OCI-M2 (cell line): ENCODE measurements around the gene FGR.

Experiments
- DNase-seq: peaks from one replicate; lab custom pipeline; 2025; ENCODE audit not compliant: unreplicated experiment; lab: John Stamatoyannopoulos, UW

Gene FGR

DNA sequence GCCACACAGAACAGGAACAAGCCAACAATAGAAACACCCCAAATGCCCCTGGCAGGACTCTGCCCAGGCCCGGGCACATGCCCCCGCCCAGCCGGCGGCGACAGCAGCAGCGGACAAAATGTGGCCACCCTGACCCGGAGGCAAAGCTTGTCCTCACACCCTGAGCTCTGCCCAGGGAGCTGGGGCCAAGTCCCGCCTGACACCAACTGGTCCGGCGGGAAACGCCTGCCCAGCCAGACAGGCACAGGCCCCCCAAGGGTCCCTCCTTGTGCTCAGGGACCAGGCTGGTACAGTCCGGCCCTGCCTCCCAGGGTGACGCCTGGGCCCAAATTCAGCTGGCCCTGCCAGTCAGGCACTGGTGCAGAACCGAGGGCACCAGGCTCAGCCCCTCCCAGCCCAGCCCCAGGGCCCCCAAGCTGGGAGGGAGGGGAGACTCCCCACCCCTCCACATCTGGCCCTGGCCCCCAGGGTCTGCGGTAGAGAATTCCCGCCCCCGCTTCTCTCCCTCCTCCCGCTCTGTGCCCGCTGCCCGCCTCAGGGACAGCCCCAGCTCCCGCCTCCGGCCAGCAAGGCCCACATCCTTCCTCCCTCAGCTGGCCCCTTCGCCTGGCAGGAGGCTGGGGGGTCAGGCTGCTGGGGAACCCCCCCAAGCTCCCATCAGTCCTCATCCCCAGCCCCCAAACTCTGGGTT, 33.1 kb downstream of the FGR start:
- DNase-seq, result no peak

DNA sequence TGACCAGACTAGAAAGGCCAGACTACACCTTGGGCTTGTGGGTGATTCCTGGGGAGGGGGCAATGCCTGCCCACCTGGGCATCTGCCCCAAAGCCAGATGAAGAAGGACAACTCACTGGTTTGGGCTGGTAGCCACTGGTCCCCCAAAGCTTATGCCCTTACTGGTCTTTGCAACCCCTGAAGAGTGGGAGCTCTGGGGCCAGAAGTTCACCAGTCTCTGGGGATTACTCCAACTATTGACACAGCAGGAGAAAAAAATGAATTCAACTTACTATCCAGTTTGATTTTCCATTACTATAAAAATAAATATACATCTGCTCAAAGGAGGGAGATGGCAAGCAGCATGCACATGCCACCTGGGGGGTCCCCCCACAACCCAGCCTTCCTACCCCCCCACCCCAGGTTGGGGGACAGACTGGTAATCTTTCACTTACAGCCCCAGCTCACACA, 33.6 kb downstream of the FGR start:
- no peak for DNase-seq

DNA sequence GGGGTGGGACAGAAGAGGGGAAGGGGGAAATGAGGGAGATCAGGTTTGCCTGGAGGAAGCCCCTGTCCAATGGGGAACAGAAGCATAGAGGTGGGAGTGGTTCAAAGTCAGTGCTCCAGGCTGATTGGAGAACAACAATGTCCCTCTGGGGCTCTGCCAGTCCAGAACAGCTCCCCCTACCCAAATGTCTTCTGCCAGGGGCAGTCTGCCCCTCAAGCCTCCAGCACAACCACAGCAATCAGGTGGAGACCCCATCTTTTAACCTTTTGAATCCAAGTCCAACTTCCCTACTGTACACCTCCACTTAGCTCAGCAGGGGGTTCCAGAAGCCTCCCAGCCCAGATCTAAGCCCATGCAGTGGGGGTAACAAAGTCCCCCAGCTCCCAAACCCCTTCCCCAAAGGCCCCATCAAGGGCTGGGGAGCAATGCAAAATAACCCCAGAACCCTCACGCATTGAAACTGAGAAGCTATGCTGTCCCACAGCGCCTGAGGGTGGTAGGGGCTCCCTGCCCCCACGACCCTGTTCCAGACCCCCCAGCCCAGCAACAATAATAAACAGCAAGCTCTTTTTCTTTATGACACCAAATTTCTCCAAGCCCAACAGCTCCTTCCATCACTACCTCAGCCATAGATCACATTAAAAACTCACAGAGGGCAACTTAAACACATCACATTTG, 34.3 kb downstream of the FGR start:
- DNase-seq, result no peak

DNA sequence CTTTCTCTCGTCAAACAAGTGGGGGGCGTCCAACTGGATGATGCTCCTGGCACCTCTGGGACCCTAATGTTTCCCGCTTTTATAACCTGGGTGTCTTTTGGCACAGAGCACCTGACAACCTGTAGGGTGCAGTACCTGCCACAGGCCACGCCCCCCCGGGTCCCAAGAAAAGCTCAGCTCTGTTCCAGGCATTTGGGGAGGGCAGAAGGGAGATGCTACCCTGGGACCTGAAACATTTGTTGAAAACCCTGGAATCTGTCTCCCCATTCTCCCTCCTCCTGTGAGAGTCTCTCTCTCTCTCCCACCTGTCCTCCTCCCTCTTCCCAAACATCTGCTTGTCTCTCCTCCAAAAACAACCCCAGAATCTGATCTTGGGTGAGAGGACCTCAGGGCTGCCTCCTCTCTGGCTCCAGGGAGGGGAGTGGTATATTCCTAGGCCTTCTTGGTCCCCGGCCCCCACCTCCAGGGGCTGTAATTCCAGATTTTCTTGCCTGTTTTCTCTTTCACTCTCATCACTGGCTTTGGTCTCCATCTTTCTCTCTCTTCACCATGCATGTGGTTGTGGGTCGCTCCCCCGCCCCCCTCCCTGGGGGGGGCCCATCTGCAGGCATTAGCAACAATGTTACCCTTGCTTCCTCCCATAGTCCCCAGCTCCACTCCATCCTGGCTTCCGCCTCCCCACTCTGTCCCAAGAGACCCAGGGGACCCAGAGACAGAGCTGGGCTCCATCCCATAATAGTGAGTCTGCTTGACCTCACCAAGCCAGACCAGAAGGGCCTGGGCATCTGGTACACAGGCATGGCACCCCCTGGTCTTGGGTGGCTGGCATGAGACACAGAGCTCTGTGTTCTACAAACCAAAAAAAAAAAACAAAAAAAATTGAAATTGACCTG, 35.1 kb downstream of the FGR start:
- no peak for DNase-seq

DNA sequence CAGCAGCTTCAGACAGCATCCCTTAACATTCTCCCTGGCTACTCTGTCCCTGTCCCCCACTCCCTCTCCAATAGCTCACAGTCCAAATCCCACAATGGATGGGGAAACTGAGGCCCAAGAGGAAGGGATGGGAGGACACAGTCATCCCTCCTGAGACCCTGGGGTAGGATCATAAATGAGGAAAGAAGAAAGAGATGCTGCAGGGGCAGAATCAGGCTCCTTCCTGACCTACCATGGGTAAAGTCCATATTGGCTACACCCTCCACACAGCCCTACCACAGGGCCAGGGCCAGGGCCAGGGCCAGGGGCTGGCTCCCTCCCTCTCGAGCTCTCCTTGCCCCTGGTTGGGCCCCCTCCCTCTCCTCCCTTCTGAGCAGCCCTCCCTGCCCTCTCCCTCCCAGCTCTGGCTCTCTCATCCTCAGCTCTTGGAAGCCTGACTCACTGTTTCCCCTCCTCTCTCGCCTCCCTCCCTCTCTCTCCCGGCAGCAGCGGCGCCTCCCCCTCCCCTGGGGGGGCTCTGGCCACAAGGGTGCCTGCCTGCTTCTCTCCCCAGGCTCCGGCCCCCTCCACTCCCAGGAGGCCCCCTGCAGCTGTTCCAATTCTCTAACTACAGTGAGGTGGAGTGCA, 36.0 kb downstream of the FGR start:
- DNase-seq, result no peak

DNA sequence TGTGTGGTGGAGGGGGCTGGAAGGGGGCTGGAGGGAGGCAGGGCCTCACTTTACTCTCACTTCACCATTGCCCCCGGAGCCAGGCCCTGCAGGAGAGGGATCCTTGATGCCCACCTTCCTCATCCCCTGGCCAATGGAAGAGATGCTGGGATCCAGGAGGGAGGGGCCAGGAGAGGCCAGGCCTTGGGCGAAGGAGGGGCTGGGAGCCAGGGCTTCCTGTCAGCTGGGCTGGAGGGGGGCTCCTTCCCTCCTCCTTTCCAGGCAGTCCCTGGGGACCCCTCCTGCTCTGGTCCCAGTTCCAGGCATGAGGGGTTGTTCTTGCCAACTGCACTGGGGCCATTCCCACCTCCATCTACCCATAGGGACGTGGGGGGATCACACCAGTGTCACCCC, 36.7 kb downstream of the FGR start:
- no peak for DNase-seq

DNA sequence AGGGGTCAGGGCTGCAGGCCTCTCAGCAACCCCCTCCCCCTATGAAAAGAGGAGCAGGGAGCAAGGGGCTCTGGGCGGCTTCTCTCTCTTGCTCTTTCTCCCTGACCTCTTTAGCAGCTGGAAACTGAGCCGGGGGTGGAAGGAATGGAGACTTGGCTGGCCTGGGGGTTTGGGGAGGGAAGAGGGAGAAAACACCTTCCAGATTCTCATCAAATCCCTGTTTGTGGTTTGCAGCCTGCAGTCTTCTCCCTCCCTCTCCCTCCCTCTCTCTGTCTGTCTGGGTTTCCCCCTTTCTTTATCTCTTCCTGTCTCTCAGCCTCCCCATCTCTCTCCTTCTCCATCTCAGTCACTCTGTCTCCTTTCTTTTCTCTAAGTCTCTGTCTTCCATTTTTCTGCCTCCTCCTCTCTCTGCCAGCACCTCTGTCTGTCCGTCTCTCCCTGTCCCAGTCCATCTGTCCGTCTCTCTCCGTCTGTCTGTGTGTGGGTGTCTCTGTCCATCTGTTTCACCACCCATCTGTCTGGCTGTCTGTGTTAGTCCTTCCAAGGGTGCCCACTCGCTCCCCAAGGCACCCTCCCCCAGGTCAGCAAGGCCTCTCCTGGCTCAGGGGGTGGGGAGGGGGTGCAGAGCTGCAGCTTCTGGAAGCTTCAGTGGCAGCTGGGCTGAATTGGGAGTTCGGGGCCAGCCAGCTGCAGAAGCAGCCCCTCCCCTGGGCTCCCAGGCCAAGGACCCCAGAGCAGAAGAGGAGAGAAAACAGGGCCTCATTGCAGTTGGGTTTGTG, 37.3 kb downstream of the FGR start:
- no peak for DNase-seq

DNA sequence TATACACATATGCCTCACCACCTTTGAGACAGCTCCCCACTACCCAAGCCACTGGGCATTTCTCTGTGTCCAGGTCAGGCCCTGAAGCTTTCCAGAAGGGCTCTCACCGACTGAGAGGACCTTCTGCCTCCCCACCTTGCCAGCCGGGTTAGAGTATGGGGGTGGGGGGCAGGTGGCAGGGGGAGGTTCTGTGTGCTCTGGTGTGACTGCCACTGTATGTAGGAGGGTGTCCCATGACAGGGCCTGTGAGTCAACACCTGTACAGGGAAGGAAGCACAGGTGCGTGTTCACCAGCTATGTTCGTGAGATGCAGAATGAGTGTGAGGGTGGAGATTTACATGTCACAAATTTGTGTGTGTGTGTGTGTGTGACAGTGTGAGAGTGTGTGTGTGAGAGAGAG, 38.0 kb downstream of the FGR start:
- no peak for DNase-seq

DNA sequence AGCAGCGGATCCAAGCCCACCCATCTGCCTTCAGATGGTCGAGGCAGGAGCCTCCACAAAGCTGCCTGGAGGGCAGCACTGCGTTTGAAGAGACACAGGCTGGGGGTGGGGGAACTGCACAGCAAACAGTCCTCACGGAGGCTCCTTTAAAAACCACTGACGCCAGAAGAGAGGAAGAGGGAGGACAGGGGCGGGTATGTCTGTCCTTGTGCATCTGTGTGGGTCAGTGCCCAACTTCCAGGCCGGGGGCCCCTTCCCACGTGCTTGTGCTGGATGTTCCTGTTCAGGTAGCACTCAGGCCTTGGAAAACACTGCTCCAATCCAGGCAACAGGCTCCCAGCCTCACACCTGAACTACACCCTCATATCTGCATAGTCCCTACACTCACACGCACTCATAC, 38.7 kb downstream of the FGR start:
- DNase-seq, result no peak

DNA sequence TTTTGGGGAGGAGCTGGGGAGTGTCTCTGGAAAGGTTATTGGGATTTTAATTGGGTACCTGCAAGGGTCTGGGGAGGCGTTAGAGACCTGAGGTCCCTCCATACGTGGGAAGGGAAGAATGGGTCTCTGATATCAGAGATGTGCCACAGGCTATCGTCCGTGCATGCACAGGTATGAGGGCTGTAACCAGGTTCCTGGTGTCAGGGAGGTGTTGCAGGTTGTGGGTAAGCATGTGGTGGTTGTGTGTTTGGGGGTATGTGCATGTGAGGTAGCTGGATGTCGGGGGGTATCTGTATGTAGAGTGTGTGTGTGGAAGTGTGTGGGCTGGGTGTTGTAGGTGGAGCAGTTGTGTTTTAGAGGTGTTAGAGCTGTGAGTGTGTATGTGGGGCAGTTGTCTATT, 39.4 kb downstream of the FGR start:
- no peak for DNase-seq

DNA sequence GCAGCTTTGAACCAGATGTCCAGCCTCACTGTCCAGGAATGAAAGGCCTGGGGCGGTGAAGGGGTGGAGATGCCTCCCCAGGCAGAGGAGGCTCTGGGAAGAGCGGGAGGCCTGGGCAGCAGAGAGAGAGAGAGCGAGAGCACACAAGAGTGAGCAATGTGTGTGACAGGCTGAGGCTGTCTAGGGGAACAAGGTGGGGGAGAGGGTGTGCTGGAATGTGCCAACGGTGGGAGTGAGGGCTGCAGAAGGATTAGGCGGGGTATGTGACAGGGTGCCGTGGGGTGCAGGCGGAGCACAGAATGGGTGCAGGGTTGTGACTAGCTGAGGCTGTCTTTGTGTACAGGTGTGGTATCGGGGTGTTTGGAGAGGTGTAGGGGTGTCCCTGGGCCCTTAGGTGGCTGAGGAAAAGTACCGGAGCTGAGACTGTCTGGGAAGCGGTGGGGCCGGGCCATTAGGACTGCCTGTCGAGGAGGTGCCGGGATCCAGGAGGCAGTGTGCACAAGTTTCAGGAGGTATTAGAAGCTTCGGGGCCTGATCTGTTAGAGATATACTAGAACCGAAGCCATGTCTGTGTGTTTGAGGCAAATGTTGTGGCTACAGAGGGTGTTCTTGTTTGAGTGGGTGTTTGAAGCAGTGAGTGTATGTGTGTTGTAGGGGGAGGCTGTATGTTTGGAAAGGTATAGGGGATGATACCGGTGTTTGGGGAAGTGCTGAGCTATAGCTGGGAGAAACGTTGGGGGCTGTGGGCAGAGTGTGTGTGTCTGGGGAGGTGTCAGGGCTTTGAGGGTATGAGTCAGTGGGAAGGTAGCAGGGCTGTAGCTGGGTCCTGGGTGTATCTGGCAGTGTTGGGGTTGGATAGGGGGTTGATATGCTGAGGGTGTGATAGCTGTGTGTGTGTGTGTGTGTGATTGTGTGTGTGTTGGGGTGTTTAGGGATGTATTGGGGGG, 40.1 kb downstream of the FGR start:
- no peak for DNase-seq

DNA sequence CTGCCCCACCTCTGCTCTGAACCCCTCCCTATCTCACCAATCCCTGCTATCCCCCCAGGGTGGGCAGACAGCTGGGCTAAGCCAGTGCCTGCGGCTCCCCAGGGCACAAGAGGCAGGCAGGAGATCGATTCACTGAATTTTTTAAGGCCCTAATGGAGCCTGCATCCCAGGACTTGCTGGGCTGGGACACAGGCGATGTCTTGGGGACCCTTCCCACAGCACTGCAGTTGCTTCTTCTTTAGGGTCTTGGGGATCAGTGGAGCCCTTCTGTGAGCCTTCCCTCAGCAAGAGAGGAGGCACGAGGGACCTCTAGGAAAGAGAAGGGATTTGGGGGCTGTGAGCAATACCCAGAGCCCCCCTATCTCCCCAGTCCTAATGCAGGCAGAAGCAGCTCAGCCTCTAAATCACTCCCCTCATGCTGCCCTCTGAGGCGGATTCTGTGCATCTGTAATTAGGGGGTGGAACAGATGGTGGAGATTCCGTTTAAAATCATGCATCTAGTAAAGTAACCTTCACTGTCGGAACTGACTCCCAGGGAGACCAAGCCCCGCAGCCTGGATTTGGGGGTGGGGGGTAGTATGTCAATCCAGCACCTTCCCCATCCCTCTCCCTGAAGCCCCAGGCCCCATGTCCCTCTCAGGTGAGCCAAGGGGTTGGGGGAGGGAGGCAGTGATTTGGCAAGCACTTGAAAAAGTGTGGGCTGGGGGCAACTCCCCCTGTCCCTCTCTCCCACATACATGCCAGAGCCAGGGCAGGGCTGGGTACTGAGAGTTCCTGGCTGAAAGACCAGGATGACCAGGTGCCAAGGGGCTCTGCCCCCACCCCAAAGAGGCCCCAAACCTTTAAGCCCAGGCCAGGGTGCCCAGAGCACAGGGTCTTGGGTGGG, 41.1 kb downstream of the FGR start:
- DNase-seq, result no peak

DNA sequence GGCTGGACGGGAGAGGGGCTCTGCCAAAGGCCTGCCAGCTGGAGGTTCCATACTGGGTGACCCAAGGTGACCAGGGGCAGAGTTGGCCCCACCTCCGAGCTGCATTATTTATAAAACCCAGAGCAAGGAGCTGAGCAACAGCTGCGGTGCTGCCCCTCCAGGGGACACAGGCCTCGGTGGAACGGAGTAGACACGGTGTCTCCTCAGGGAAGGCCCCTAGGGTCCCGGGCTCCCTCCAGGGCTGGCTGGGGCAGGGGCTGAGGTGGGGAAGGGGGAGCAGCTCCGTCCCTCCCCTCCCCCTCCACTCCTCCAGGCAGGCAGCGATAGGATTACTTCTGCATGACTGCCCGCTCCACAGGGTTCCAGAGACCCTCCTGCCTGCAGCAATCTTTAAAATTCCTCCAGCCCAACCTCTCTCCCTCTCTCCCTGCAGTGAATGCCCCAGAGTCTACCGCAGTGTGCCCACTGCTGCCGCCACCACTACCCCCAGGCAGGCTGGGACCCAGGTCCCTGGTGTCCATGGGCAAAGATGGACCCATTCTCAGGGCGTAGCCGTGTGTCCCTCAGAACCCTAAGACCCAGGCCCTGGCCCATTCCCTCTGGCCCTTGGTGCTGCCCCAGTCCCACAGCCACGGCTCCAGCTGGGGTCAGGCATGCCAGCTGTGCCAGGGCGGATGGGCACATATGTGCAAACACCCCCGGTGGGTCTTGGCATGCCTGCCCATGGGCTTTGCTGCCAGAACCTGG, 41.9 kb downstream of the FGR start:
- DNase-seq, result no peak

DNA sequence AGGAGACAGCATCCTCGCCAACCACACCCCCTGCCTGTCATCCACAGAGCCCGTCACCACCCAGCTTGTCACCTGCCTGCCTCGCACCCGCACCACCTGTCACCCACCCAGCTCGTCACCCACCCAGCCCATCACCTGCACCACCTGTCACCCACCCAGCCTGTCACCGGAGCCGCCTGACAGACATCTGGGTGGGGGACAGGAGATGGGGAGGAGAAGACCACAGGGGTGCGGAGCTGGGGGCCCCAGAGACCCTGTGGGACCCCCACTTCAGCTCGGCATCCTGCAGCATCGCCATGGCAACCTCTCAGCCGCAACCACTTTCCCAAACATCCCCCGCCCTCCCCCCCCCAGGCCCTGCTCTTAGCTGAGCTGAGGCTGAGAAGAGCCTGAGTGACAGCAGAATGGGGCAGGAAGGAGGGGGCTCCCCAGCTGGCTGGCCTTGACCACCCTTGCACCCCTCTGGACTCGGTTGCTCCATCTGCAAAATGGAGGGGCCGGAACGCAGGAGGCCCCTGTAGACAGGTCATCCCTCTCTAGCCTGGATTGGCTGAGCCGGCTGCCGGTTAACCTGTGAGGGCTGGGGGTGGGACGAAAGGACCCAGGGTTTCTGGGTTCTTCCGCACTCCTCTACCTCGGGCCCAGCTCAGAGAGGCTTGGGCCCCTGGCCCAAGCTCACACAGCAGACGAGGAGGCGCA, 42.6 kb downstream of the FGR start:
- DNase-seq, result no peak

DNA sequence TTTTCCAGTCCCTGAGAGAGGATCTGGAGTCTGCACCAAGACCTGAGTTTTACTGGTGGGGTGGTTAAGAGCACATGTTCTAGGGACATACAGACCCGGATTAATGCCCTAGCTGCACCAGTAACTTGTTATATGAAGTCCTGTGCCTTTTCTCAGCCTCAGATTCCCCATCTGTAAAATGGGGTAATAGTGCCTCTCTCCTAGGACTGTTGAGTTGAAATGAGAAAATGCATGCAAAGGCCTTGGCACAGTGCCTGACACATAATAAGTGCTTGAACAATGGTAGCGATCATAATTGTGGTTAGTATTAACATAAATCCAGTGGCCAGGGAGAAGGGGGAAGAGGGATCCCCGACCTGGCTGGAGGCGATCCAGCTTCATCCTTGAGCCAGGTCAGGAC, 43.4 kb downstream of the FGR start:
- no peak for DNase-seq

DNA sequence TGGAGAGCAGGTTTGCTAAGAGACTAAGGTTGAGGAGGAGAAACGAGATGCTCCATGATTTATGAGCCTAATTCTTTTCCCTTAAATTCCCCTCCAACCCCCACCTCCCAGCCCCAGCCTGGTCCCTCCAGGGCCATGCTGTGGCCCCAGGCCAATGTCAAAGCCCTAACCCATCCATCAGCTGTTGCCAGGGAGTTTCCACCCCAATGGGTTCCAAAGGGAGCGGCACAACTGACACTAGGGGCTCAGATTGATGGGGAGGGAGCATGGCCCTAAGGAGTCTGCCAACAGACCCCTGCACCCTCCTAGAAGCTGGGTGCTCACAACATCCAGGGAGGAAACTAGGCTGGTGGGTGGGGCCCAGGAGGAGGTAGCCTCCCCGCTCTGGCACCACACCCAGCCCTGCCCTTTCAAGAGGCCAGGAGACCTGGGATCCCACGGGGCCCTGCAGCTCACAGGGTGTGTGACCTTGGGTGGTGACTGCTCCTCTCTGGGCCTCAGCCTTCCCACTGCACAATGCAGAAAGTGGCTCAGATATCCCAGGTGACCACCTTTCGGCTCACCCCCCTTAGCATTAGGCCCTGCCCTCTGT, 44.0 kb downstream of the FGR start:
- no peak for DNase-seq

DNA sequence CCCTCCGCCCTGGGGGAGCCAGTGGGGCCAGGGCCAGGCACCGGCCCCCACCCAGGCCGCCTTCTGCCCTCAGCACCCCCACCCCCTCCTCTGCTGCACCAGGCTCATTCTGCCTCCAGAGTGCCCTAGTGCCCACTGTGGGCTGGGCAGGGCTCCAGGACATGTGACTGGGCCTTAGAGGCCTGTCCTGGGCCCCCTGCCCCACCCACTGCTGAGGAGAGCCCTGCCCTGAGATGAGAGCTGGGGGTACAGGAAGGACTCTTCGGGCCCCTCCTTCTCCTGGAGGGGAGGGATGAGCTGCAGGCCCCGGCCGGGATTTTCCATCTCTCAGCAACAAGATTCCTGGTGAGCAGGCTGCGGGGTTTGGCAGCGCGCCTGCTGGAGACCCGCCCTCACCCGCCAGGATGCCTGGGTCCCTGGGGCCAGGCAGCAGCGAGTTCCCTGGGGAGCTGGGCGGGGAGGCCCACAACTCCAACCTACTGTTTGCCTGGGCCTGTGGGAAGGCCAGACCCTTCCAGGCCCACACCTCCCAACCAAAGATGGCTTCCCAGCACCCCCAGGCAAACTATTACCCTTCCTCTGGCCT, 45.1 kb downstream of the FGR start:
- no peak for DNase-seq
